Liver (tissue), 9 donors: ENCODE measurements around the gene ATP12A. TPM values are rescaled to one million over a fixed set of nuclear protein-coding genes. Genes with fewer than 3 reads are reported as not detected.

Source experiments
- DNase-seq: peaks from one replicate; pipeline ENCODE4 v3.0.0-alpha.2; 2017; ENCODE audit warnings: low spot score
- H3K27ac ChIP-seq, 2 donors: one replicate each; pipeline ENCODE4 v1.7.0; 2013; ENCODE audit warnings: inconsistent platforms in 2 of 2, low read length in 2 of 2, control low read depth in 1 of 2, low read depth in 1 of 2, mild to moderate bottlenecking in 1 of 2
- H3K27me3 ChIP-seq, 4 donors: one replicate each; pipeline versions ENCODE4 v1.6.1 to v1.7.0; 2013; ENCODE audit warnings: low read length in 3 of 4, inconsistent platforms in 1 of 4, mild to moderate bottlenecking in 1 of 4, moderate library complexity in 1 of 4; ENCODE audit not compliant: control insufficient read depth in 4 of 4, insufficient read depth in 4 of 4
- H3K36me3 ChIP-seq, 4 donors: one replicate each; pipeline versions ENCODE4 v1.6.1 to v1.7.0; 2013; ENCODE audit warnings: low read length in 3 of 4, mild to moderate bottlenecking in 3 of 4, low read depth in 1 of 4, moderate library complexity in 1 of 4; ENCODE audit not compliant: control insufficient read depth in 4 of 4, insufficient read depth in 3 of 4
- H3K4me1 ChIP-seq, 4 donors: one replicate each; pipeline versions ENCODE4 v1.6.1 to v1.7.0; 2013; ENCODE audit warnings: low read length in 3 of 4, mild to moderate bottlenecking in 3 of 4, moderate library complexity in 1 of 4; ENCODE audit not compliant: control insufficient read depth in 4 of 4, insufficient read depth in 4 of 4
- H3K4me3 ChIP-seq, 3 donors: one replicate each; pipeline versions ENCODE4 v1.6.1 to v1.7.0; 2013; ENCODE audit warnings: low read length in 3 of 3, control low read depth in 1 of 3, low read depth in 1 of 3, mild to moderate bottlenecking in 1 of 3
- H3K9ac ChIP-seq, 2 donors: one replicate each; pipeline ENCODE4 v1.7.0; 2013; ENCODE audit warnings: low read length in 2 of 2, mild to moderate bottlenecking in 2 of 2, moderate library complexity in 2 of 2, control low read depth in 1 of 2, low read depth in 1 of 2
- H3K9me3 ChIP-seq, 4 donors: one replicate each; pipeline versions ENCODE4 v1.6.1 to v1.7.0; 2013; ENCODE audit warnings: low read length in 3 of 4; ENCODE audit not compliant: control insufficient read depth in 4 of 4
- EGR1 ChIP-seq, 2 donors: IDR thresholded peaks; 2 replicates each; pipeline ENCODE4 v1.6.1; 2016 to 2018; ENCODE audit warnings: antibody characterized with exemption in 2 of 2, low read depth in 2 of 2
- FOXA1 ChIP-seq: IDR thresholded peaks from 2 replicates; pipeline ENCODE4 v1.6.1; 2016; ENCODE audit warnings: antibody characterized with exemption
- FOXA2 ChIP-seq: IDR thresholded peaks from 2 replicates; pipeline ENCODE4 v1.6.1; 2016; ENCODE audit warnings: antibody characterized with exemption
- GABPA ChIP-seq, 2 donors: IDR thresholded peaks in 1 of 2; conservative IDR thresholded peaks in 1 of 2; 2 replicates each; pipeline ENCODE4 v1.6.1; 2016; ENCODE audit warnings: antibody characterized with exemption in 2 of 2, mild to moderate bottlenecking in 1 of 2, moderate library complexity in 1 of 2
- HNF4A ChIP-seq, 2 donors: conservative IDR thresholded peaks; 2 replicates each; pipeline ENCODE4 v1.6.1; 2016; ENCODE audit warnings: antibody characterized with exemption in 2 of 2, mild to moderate bottlenecking in 2 of 2
- JUND ChIP-seq, 2 donors: IDR thresholded peaks; 2 replicates each; pipeline ENCODE4 v1.6.1; 2016; ENCODE audit warnings: antibody characterized with exemption in 2 of 2
- RAD21 ChIP-seq, 2 donors: IDR thresholded peaks; 2 replicates each; pipeline ENCODE4 v1.6.1; 2016; ENCODE audit warnings: antibody characterized with exemption in 2 of 2, mild to moderate bottlenecking in 2 of 2
- RXRA ChIP-seq, 2 donors: IDR thresholded peaks; 2 replicates each; pipeline ENCODE4 v1.6.1; 2017 to 2018; ENCODE audit warnings: antibody characterized with exemption in 2 of 2, mild to moderate bottlenecking in 1 of 2
- SP1 ChIP-seq: IDR thresholded peaks from 2 replicates; pipeline ENCODE4 v1.6.1; 2018; ENCODE audit warnings: antibody characterized with exemption, mild to moderate bottlenecking
- TAF1 ChIP-seq: conservative IDR thresholded peaks from 2 replicates; pipeline ENCODE4 v1.6.1; 2016; ENCODE audit warnings: antibody characterized with exemption, mild to moderate bottlenecking
- YY1 ChIP-seq: IDR thresholded peaks from 2 replicates; pipeline ENCODE4 v1.6.1; 2016; ENCODE audit warnings: antibody characterized with exemption, mild to moderate bottlenecking
- WGBS: extraction: QIAGEN DNeasy Blood & Tissue Kit; methylation state at CpG from one replicate; pipeline ENCODE4 v1.1.7; 2013; 5-methylcytosine and 5-hydroxymethylcytosine counted together
- polyA plus RNA-seq, 2 donors: library from polyadenylated mRNA; stranded (reverse) in 1 of 2; unstranded in 1 of 2; fragments of 200-250 nt in 1 of 2; fragments of >200 nt in 1 of 2; fragmentation: Nextera tagmentation in 1 of 2; extraction: Ambion mirVana in 1 of 2; gene quantifications; one replicate each; pipeline versions ENCODE4 v1.2.1 to v1.2.3, GENCODE V29; 2013 to 2015
- total RNA-seq, 2 donors: library from RNA; depleted of rRNA; stranded (reverse); fragments of >200 nt; gene quantifications; one replicate each; pipeline ENCODE4 v1.2.3, GENCODE V29; 2014
- TF ChIP-seq, protein P1 (sequence below): IDR thresholded peaks from 2 replicates; pipeline ENCODE4 v1.6.1; 2016; ENCODE audit warnings: antibody characterized with exemption
- TF ChIP-seq, protein P2 (sequence below): IDR thresholded peaks from 2 replicates; pipeline ENCODE4 v1.6.1; 2016; ENCODE audit warnings: antibody characterized with exemption, mild to moderate bottlenecking
- TF ChIP-seq, protein P3 (sequence below): IDR thresholded peaks from 2 replicates; pipeline ENCODE4 v1.6.1; 2016; ENCODE audit warnings: antibody characterized with exemption
- TF ChIP-seq, protein P4 (sequence below): fragments of 150-350 bp; IDR thresholded peaks from 2 replicates; pipeline ENCODE4 v1.5.1; 2017; ENCODE audit warnings: improper control_type of control experiment, low read depth, low read length; ENCODE audit not compliant: missing input control
- donor health status: healthy.
- donor health status: healthy.
- donor health status: healthy.
- donor health status: healthy.
- donor health status: healthy.

ATP12A gene
- total and polyA plus RNA-seq, 4 donors, result under 0.01 TPM; not detected in 3

DNA sequence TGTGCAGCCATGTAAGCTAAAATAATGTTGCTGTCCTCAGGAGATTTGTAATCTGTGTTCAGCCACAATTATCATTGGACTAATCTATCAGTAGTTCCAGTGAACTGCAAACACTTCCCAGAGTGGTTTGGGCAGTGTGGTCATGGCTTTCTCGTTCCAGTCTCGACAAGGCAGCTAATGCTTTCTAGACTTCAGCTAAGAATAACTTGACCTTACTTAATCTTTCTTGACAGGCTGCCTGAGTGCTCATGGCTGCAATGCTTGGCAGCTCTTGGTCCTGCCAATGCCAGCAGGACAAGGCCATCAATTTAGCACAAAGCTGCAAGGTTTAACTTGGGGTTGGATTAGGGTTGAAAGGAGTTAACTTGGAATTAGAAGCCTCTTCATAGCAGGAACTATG, 32.8 kb downstream of the ATP12A start:
- DNase-seq, result no peak
- H3K27me3 ChIP-seq, result no peaks in the 10 kb centered on the region
- H3K9me3 ChIP-seq, result no peaks in the 10 kb centered on the region
- no peaks in the 10 kb centered on the region for H3K4me1 ChIP-seq
- H3K36me3 ChIP-seq, result no peaks in the 10 kb centered on the region
- H3K9ac ChIP-seq, result no peak overlapping the region
- no peak overlapping the region for H3K27ac ChIP-seq
- TF ChIP-seq EGR1 (IDR thresholded peaks at IDR 0.05; ENCODE audit: low read depth in 2 of 2) (no peak), TAF1 (no peak), YY1 (no peak), RXRA (IDR thresholded peaks at IDR 0.05) (no peak), RAD21 (IDR thresholded peaks at IDR 0.05) (no peak), FOXA1 (no peak), SP1 (no peak)
- no peak overlapping the region for H3K4me3 ChIP-seq
- WGBS, result 68% methylated on average over 2 of the region's 2 CpGs

DNA sequence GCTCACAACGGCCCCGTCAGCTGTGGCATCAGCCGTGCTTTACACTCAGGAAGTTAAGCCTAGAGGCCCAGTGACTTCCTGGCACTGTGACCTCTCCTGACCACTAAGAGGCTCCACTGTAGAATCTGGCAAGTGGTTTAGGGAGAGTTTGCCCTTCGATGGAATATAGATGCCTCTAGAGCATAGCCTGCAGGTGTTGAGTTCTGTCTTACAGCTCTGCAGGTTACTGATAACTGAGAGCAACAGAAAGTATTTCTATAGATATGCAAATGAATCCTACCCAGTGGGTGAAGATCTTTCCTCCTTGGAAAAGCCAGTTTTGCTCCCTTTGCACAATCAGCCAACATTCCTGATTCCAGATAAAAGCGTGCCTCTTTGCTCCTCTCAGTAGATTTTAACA, 35.8 kb downstream of the ATP12A start:
- Histone ChIP-seq H3K4me1 (no peaks in the 10 kb centered on the region), H3K27ac (no peak overlapping the region), H3K4me3 (no peak overlapping the region), H3K36me3 (no peaks in the 10 kb centered on the region), H3K9ac (no peak overlapping the region), H3K9me3 (no peaks in the 10 kb centered on the region), H3K27me3 (peaks cover 0 to 3% (median 0%) of the 10 kb centered on the region in 4 donors)
- no peak for DNase-seq
- 39% methylated on average over 5 of the region's 5 CpGs for WGBS
- TF ChIP-seq RAD21 (IDR thresholded peaks at IDR 0.05) (no peak), SP1 (no peak)
- TF ChIP-seq, protein P1, sequence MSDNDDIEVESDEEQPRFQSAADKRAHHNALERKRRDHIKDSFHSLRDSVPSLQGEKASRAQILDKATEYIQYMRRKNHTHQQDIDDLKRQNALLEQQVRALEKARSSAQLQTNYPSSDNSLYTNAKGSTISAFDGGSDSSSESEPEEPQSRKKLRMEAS, result no peak
- TF ChIP-seq, protein P2, sequence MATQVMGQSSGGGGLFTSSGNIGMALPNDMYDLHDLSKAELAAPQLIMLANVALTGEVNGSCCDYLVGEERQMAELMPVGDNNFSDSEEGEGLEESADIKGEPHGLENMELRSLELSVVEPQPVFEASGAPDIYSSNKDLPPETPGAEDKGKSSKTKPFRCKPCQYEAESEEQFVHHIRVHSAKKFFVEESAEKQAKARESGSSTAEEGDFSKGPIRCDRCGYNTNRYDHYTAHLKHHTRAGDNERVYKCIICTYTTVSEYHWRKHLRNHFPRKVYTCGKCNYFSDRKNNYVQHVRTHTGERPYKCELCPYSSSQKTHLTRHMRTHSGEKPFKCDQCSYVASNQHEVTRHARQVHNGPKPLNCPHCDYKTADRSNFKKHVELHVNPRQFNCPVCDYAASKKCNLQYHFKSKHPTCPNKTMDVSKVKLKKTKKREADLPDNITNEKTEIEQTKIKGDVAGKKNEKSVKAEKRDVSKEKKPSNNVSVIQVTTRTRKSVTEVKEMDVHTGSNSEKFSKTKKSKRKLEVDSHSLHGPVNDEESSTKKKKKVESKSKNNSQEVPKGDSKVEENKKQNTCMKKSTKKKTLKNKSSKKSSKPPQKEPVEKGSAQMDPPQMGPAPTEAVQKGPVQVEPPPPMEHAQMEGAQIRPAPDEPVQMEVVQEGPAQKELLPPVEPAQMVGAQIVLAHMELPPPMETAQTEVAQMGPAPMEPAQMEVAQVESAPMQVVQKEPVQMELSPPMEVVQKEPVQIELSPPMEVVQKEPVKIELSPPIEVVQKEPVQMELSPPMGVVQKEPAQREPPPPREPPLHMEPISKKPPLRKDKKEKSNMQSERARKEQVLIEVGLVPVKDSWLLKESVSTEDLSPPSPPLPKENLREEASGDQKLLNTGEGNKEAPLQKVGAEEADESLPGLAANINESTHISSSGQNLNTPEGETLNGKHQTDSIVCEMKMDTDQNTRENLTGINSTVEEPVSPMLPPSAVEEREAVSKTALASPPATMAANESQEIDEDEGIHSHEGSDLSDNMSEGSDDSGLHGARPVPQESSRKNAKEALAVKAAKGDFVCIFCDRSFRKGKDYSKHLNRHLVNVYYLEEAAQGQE, result no peak

DNA sequence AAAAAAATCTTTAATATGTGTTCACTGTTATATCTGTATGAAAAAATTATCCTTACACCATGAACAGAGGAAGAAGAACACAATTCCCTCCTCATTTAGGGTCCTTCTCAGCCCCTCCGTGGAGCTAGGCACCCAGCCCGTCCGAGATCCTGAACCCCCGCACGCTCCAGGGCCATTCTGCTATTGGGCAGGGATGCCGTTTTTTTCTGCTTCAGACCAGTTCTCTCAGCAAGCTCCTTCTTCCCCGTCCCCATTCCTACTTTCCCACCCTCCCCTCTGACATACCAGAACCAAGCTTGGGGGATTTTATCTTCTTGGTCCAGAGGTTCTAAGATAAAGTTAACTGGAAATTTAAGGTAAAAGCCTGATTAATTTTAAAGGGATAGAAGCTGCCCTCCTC, 36.2 kb downstream of the ATP12A start:
- peaks cover 0 to 3% (median 0%) of the 10 kb centered on the region in 4 donors for H3K27me3 ChIP-seq
- DNase-seq, result no peak
- WGBS, result 43% methylated on average over 7 of the region's 7 CpGs
- no peak overlapping the region for H3K27ac ChIP-seq
- H3K9ac ChIP-seq, result no peak overlapping the region
- H3K4me3 ChIP-seq, result no peak overlapping the region
- TF ChIP-seq JUND (IDR thresholded peaks at IDR 0.05) (no peak), RXRA (IDR thresholded peaks at IDR 0.05) (no peak), HNF4A (conservative IDR thresholded peaks at IDR 0.05) (no peak), SP1 (no peak), EGR1 (IDR thresholded peaks at IDR 0.05; ENCODE audit: low read depth in 2 of 2) (no peak), RAD21 (IDR thresholded peaks at IDR 0.05) (no peak), GABPA (IDR thresholded peaks at IDR 0.05 in 1 of 2, conservative IDR thresholded peaks at IDR 0.05 in 1 of 2) (no peak), FOXA2 (no peak)
- TF ChIP-seq, protein P2, result no peak
- TF ChIP-seq, protein P3, sequence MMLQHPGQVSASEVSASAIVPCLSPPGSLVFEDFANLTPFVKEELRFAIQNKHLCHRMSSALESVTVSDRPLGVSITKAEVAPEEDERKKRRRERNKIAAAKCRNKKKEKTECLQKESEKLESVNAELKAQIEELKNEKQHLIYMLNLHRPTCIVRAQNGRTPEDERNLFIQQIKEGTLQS, result no peak
- TF ChIP-seq, protein P4, sequence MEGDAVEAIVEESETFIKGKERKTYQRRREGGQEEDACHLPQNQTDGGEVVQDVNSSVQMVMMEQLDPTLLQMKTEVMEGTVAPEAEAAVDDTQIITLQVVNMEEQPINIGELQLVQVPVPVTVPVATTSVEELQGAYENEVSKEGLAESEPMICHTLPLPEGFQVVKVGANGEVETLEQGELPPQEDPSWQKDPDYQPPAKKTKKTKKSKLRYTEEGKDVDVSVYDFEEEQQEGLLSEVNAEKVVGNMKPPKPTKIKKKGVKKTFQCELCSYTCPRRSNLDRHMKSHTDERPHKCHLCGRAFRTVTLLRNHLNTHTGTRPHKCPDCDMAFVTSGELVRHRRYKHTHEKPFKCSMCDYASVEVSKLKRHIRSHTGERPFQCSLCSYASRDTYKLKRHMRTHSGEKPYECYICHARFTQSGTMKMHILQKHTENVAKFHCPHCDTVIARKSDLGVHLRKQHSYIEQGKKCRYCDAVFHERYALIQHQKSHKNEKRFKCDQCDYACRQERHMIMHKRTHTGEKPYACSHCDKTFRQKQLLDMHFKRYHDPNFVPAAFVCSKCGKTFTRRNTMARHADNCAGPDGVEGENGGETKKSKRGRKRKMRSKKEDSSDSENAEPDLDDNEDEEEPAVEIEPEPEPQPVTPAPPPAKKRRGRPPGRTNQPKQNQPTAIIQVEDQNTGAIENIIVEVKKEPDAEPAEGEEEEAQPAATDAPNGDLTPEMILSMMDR, result no peak
- H3K9me3 ChIP-seq, result no peaks in the 10 kb centered on the region
- H3K4me1 ChIP-seq, result no peaks in the 10 kb centered on the region
- no peaks in the 10 kb centered on the region for H3K36me3 ChIP-seq
